Measurements from ENCODE around the gene IPCEF1. TPM values are rescaled to one million over a fixed set of nuclear protein-coding genes. Genes with fewer than 3 reads are reported as not detected.

IPCEF1 gene
- total and polyA plus RNA-seq, 2 of the 8 experiments (the other 6 are each of a cell fraction or from before 2014, with no cell fraction given) = 0.41 to 0.78 TPM

GRCh38 chr6:154352898-154353585 is 3.6 kb downstream of the IPCEF1 start:
- ChIA-PET CTCF (ENCODE audit: partially characterized antibody) (no interaction called here), POLR2A (ENCODE audit: partially characterized antibody) (no interaction called here)
- Histone ChIP-seq H2BK15ac (ENCODE audit: low read length) (no peak overlapping the region), H3K4me1 (replicated peaks in 1 of 4; ENCODE audit: control insufficient read depth in 3 of 4, insufficient read depth in 4 of 4, low read length in 3 of 4) (no peaks in the 10 kb centered on the region), H2BK120ac (replicated peaks; ENCODE audit: low read depth, low read length) (no peak overlapping the region), H4K20me1 (replicated peaks in 1 of 2; ENCODE audit: control insufficient read depth in 1 of 2, insufficient read depth in 2 of 2, low read length in 2 of 2) (no peaks in the 10 kb centered on the region), H3K4ac (replicated peaks; ENCODE audit: insufficient read length, low read depth, low read length) (no peak overlapping the region), H3K79me2 (ENCODE audit: control insufficient read depth in 1 of 2, insufficient read depth in 2 of 2, low read length in 2 of 2) (no peaks in the 10 kb centered on the region), H2BK5ac (ENCODE audit: low read depth, low read length) (no peak overlapping the region), H3K23me2 (ENCODE audit: low read depth, low read length) (peaks cover 5% of the 10 kb centered on the region; the same call in 1 of the 2 replicates), H3K14ac (ENCODE audit: insufficient read length) (no peak overlapping the region), H3K4me3 (ENCODE audit: extremely low read depth in 1 of 4, insufficient read depth in 2 of 4, low read depth in 3 of 4, low read length in 4 of 4) (no peak overlapping the region), H3K79me1 (ENCODE audit: low read depth, low read length) (no peaks in the 10 kb centered on the region), H3K4me2 (ENCODE audit: insufficient read depth in 1 of 2, low read depth in 2 of 2, low read length in 2 of 2) (no peak overlapping the region), H3K23ac (ENCODE audit: insufficient read length) (no peak overlapping the region), H3K27me3 (replicated peaks in 1 of 4; ENCODE audit: control insufficient read depth in 3 of 4, extremely low read depth in 1 of 4, insufficient read depth in 3 of 4, low read length in 3 of 4) (no peaks in the 10 kb centered on the region), H3K56ac (replicated peaks; ENCODE audit: insufficient read length, low read depth, low read length) (no peak overlapping the region), H3K18ac (ENCODE audit: extremely low read depth, low read length) (no peak overlapping the region), H2BK12ac (ENCODE audit: low read depth, low read length) (no peak overlapping the region), H4K91ac (replicated peaks; ENCODE audit: insufficient read length, low read length) (no peak overlapping the region), H2BK20ac (ENCODE audit: low read length) (no peak overlapping the region), H3K36me3 (ENCODE audit: control insufficient read depth in 2 of 4, insufficient read depth in 4 of 4, low read length in 3 of 4) (no peaks in the 10 kb centered on the region), H3K27ac (ENCODE audit: low read depth, low read length) (no peak overlapping the region), H2AK5ac (ENCODE audit: low read depth, low read length) (no peak overlapping the region), H4K5ac (ENCODE audit: insufficient read length, low read depth, low read length) (no peak overlapping the region), H4K8ac (ENCODE audit: extremely low read depth, insufficient read depth, low read length) (no peak overlapping the region), H3K9me3 (ENCODE audit: insufficient read depth in 2 of 2, low read depth in 1 of 2, low read length in 1 of 2) (no peaks in the 10 kb centered on the region), H3K9ac (replicated peaks in 1 of 4; ENCODE audit: extremely low read depth in 1 of 4, low read depth in 3 of 4, low read length in 3 of 4) (no peak overlapping the region), H2AFZ (ENCODE audit: low read length) (no peak overlapping the region)
- 95% methylated on average over 15 of the region's 15 CpGs; no CpG with 5 or more reads in 1 of the 2 experiments for WGBS, 2 experiments (ENCODE audit: extremely low coverage in 1 of 2, insufficient coverage in 1 of 2, insufficient read length in 1 of 2, insufficient replicate concordance in 2 of 2, low coverage in 1 of 2, low lambda C conversion rate in 2 of 2, missing lambda C conversion rate in 1 of 2)
- FAIRE-seq (no peak), DNase-seq (ENCODE audit: low read depth in 1 of 2, low spot score in 2 of 2) (no peak)
- TF ChIP-seq CREB1 (IDR thresholded peaks at IDR 0.05) (no peak), GABPA (IDR thresholded peaks at IDR 0.05; ENCODE audit: borderline replicate concordance, insufficient read depth, low read length) (no peak), NANOG (IDR thresholded peaks at IDR 0.05; ENCODE audit: insufficient read depth, low read depth, low read length, poor library complexity, severe bottlenecking) (no peak), RBBP5 (IDR thresholded peaks at IDR 0.05; ENCODE audit: borderline replicate concordance, low read depth, low read length) (no peak), JUN (IDR thresholded peaks at IDR 0.05; ENCODE audit: low read depth, low read length) (no peak), E2F6 (IDR thresholded peaks at IDR 0.05) (no peak), PHF8 (conservative IDR thresholded peaks at IDR 0.05; ENCODE audit: low read depth, low read length) (no peak), CBX5 (IDR thresholded peaks at IDR 0.05; ENCODE audit: low read depth, low read length) (no peak), SP1 (IDR thresholded peaks at IDR 0.05; ENCODE audit: low read depth, low read length) (no peak), POLR2AphosphoS5 (IDR thresholded peaks at IDR 0.05; ENCODE audit: low read depth, low read length) (no peak), RNF2 (IDR thresholded peaks at IDR 0.05; ENCODE audit: borderline replicate concordance, low read depth, low read length, missing control alignments, poor library complexity, severe bottlenecking) (no peak), HDAC6 (IDR thresholded peaks at IDR 0.05; ENCODE audit: low read depth, low read length) (no peak), CHD1 (IDR thresholded peaks at IDR 0.05; ENCODE audit: low read depth, low read length) (no peak)
